ENCODE data around the gene MDFIC2. TPM values are rescaled to one million over a fixed set of nuclear protein-coding genes. Genes with fewer than 3 reads are reported as not detected.

MDFIC2 gene
- total and polyA plus RNA-seq, 2 of the 13 experiments (the other 11 are each of a cell fraction or from before 2014, with no cell fraction given): not detected

GRCh38 chr3:70273492-70273891 lies 38.9 kb downstream of the MDFIC2 start (continued):
- no peak for TF ChIP-seq HOXA3 (CRISPR knock-in tag; IDR thresholded peaks at IDR 0.05)
- TF ChIP-seq ZNF160 (CRISPR knock-in tag; IDR thresholded peaks at IDR 0.05): no peak
- no peak for TF ChIP-seq IRF1 (CRISPR knock-in tag; IDR thresholded peaks at IDR 0.05; ENCODE audit: low read depth)

GRCh38 chr3:70272798-70273197 lies 39.6 kb downstream of the MDFIC2 start:
- Histone ChIP-seq H3K27me3 (ENCODE audit: control insufficient read depth in 1 of 2, insufficient read depth in 2 of 2, low read length in 2 of 2) (no peaks in the 10 kb centered on the region), H3K27ac (ENCODE audit: extremely low read length, insufficient read depth, low read length) (no peak overlapping the region), H3K36me3 (replicated peaks in 1 of 2; ENCODE audit: control insufficient read depth in 1 of 2, insufficient read depth in 2 of 2, low read length in 2 of 2) (no peaks in the 10 kb centered on the region), H4K20me1 (ENCODE audit: insufficient read depth, low read length) (no peaks in the 10 kb centered on the region), H3K9me3 (ENCODE audit: low read length) (no peaks in the 10 kb centered on the region), H2AFZ (ENCODE audit: low read length) (no peak overlapping the region), H3K79me2 (ENCODE audit: insufficient read depth, low read length) (no peaks in the 10 kb centered on the region), H3K4me1 (ENCODE audit: insufficient read depth, low read length) (no peaks in the 10 kb centered on the region), H3K4me3 (replicated peaks in 1 of 3; ENCODE audit: insufficient read depth in 1 of 3, low read depth in 2 of 3, low read length in 3 of 3) (no peak overlapping the region), H3K9ac (ENCODE audit: insufficient read depth, low read depth, low read length) (no peak overlapping the region), H3K4me2 (ENCODE audit: low read depth, low read length) (no peak overlapping the region)
- no peak for FAIRE-seq
- POLR2A ChIA-PET: no interaction called here
- no peak for ATAC-seq
- CTCF ChIA-PET (ENCODE audit: low intra/inter-chr PET ratio, low total read pairs): no interaction called here
- in situ Hi-C loops (cut with HindIII; ENCODE audit: extremely low pct_ligation_motif_present, low pct_unique_long_range_greater_than_20kb) (no loop called here), intact Hi-C loops (cut with micrococcal nuclease; ENCODE audit: unreplicated experiment) (no loop called here)
- no peak for DNase-seq (ENCODE audit: low spot score)
- no TSS peak for BruUV-seq (replicated peaks)
- TF ChIP-seq CEBPG (CRISPR knock-in tag; IDR thresholded peaks at IDR 0.05): no peak
- no peak for TF ChIP-seq ONECUT2 (CRISPR knock-in tag; IDR thresholded peaks at IDR 0.05)
- TF ChIP-seq TCF12 (IDR thresholded peaks at IDR 0.05): no peak
- no peak for TF ChIP-seq TCF12 (CRISPR knock-in tag; IDR thresholded peaks at IDR 0.05)
- no peak for TF ChIP-seq SALL2 (CRISPR knock-in tag; IDR thresholded peaks at IDR 0.05)
- no peak for TF ChIP-seq PBX2 (CRISPR knock-in tag; IDR thresholded peaks at IDR 0.05)
- TF ChIP-seq CBX5 (CRISPR knock-in tag; IDR thresholded peaks at IDR 0.05; ENCODE audit: borderline replicate concordance): no peak
- no peak for TF ChIP-seq MIER2 (CRISPR knock-in tag; IDR thresholded peaks at IDR 0.05)
- TF ChIP-seq ZNF615 (CRISPR knock-in tag; IDR thresholded peaks at IDR 0.05; ENCODE audit: borderline replicate concordance): no peak
- TF ChIP-seq NR2F6 (IDR thresholded peaks at IDR 0.05): no peak
- TF ChIP-seq NR2F6 (CRISPR knock-in tag; IDR thresholded peaks at IDR 0.05): no peak
- TF ChIP-seq ZNF724P (CRISPR knock-in tag; IDR thresholded peaks at IDR 0.05; ENCODE audit: borderline replicate concordance): no peak
- no peak for TF ChIP-seq CHD4 (IDR thresholded peaks at IDR 0.05; ENCODE audit: borderline replicate concordance, low read length)
- 24% methylated on average over 5 of the region's 5 CpGs for WGBS (ENCODE audit: low lambda C conversion rate)
